Endothelial cell of umbilical vein (primary cell): Measurements from ENCODE around the gene MVD. TPM values are rescaled to one million over a fixed set of nuclear protein-coding genes. Genes with fewer than 3 reads are reported as not detected.

Experiments
- BruUV-seq: library from RNA; stranded (reverse); fragments of 400-500 nt; replicated peaks from 2 replicates; lab custom pipeline; 2021; lab: Mats Ljungman, UMichigan
- CTCF ChIA-PET: fragments of 300-600, 350-600 bp; sonication (Branson Sonifier 250); formaldehyde crosslinking; loops from one replicate; lab custom pipeline; 2021; ENCODE audit warnings: antibody characterized with exemption, inconsistent platforms; lab: Charles Lee
- POLR2A ChIA-PET: fragments of 300-600, 350-600 bp; sonication (Branson Sonifier 250); formaldehyde crosslinking; loops from one replicate; lab custom pipeline; 2021; ENCODE audit warnings: antibody characterized with exemption, inconsistent platforms; lab: Charles Lee
- DNase-seq: peaks from one replicate; pipeline ENCODE4 v3.0.0-alpha.2; 2011; ENCODE audit warnings: low read depth, low spot score
- FAIRE-seq: peaks from 2 replicates; lab custom pipeline; 2011; peaks lifted over from hg19 to GRCh38; lab: Jason Lieb, UNC
- H2AFZ ChIP-seq: 2 replicates; pipeline ENCODE4 v1.6.0; 2012; ENCODE audit warnings: low read depth, low read length, control low read depth, inconsistent platforms
- H3K27ac ChIP-seq: 2 replicates; pipeline ENCODE4 v1.5.1; 2011; ENCODE audit warnings: low read depth, mild to moderate bottlenecking, control low read depth, low read length, moderate library complexity; ENCODE audit not compliant: insufficient read depth
- H3K27me3 ChIP-seq, 2 experiments: 2 replicates each; pipeline versions ENCODE4 v1.6.0 to v1.6.1; 2011; ENCODE audit warnings: low read length in 2 of 2, mixed read lengths in 1 of 2; ENCODE audit not compliant: control insufficient read depth in 2 of 2, insufficient read depth in 2 of 2
- H3K36me3 ChIP-seq, 2 experiments: 2 replicates in 1 of 2; 3 replicates in 1 of 2; pipeline ENCODE4 v1.5.1; 2011; ENCODE audit warnings: low read length in 2 of 2, mild to moderate bottlenecking in 1 of 2, moderate library complexity in 1 of 2; ENCODE audit not compliant: control insufficient read depth in 2 of 2, insufficient read depth in 2 of 2; ENCODE audit errors: extremely low read depth in 1 of 2
- H3K4me1 ChIP-seq: 3 replicates; pipeline ENCODE4 v1.5.1; 2011; ENCODE audit warnings: mild to moderate bottlenecking, low read length; ENCODE audit not compliant: control insufficient read depth, insufficient read depth; ENCODE audit errors: extremely low read depth
- H3K4me2 ChIP-seq: 2 replicates; pipeline ENCODE4 v1.6.1; 2011; ENCODE audit warnings: low read length, control low read depth, mixed read lengths; ENCODE audit not compliant: insufficient read depth
- H3K4me3 ChIP-seq, 3 experiments: fragments of 200-600 bp in 1 of 3; sonication (generic), shearing (Covaris generic) in 1 of 3; replicated peaks in 1 of 3; 2 replicates each; pipeline ENCODE4 v1.5.1; 2011 to 2016; ENCODE audit warnings: control low read depth in 3 of 3, low read length in 3 of 3, mild to moderate bottlenecking in 2 of 3, inconsistent platforms in 1 of 3, low read depth in 1 of 3, moderate library complexity in 1 of 3; ENCODE audit not compliant: insufficient read depth in 1 of 3
- H3K79me2 ChIP-seq: 2 replicates; pipeline ENCODE4 v1.6.0; 2012; ENCODE audit warnings: low read length, inconsistent platforms; ENCODE audit not compliant: control insufficient read depth, insufficient read depth
- H3K9ac ChIP-seq: replicated peaks from 2 replicates; pipeline ENCODE3; 2011; ENCODE audit warnings: low read length, control low read depth; ENCODE audit not compliant: insufficient read depth; ENCODE audit errors: extremely low read depth
- H3K9me1 ChIP-seq: replicated peaks from 3 replicates; pipeline ENCODE4 v1.6.0; 2011; ENCODE audit warnings: mild to moderate bottlenecking, low read length; ENCODE audit not compliant: control insufficient read depth, insufficient read depth; ENCODE audit errors: extremely low read depth
- H3K9me3 ChIP-seq: replicated peaks from 2 replicates; pipeline ENCODE4 v1.5.1; 2012; ENCODE audit warnings: low read length, inconsistent platforms; ENCODE audit not compliant: control insufficient read depth, insufficient read depth
- H4K20me1 ChIP-seq: replicated peaks from 2 replicates; pipeline ENCODE3; 2011; ENCODE audit warnings: mild to moderate bottlenecking, low read length; ENCODE audit not compliant: control insufficient read depth, insufficient read depth; ENCODE audit errors: extremely low read depth
- CTCF ChIP-seq, 2 donors: IDR thresholded peaks; 1 replicate in 1 of 2; 2 replicates in 1 of 2; pipeline ENCODE4 v1.5.1; 2011; ENCODE audit warnings: low read length in 2 of 2, mild to moderate bottlenecking in 2 of 2, moderate library complexity in 2 of 2, control low read depth in 1 of 2, inconsistent platforms in 1 of 2, low read depth in 1 of 2; ENCODE audit not compliant: insufficient read depth in 1 of 2; ENCODE audit errors: extremely low read depth in 1 of 2
- MYC ChIP-seq: IDR thresholded peaks from one replicate; pipeline ENCODE4 v1.6.1; 2011; ENCODE audit warnings: mild to moderate bottlenecking, low read depth, low read length
- POLR2A ChIP-seq: IDR thresholded peaks from 2 replicates; pipeline ENCODE4 v1.6.1; 2012; ENCODE audit warnings: low read depth, mild to moderate bottlenecking, control low read depth, low read length
- POLR2AphosphoS5 ChIP-seq: IDR thresholded peaks from 2 replicates; pipeline ENCODE4 v1.6.1; 2012; ENCODE audit warnings: low read depth, mild to moderate bottlenecking, control low read depth, low read length, moderate library complexity; ENCODE audit not compliant: insufficient read depth
- dilution Hi-C: fragments of 300-500 bp; cut with MboI; formaldehyde crosslinking; loops from one replicate; pipeline ENCODE4 v1.15.0; 2019; ENCODE audit warnings: low sequenced_read_pairs; ENCODE audit not compliant: extremely low pct_ligation_motif_present
- intact Hi-C: fragments of 100-400 bp; cut with micrococcal nuclease; formaldehyde crosslinking; loops from one replicate; pipeline ENCODE4 v1.10.0; 2022
- polyA plus RNA-seq, 4 experiments: library from polyadenylated mRNA; depleted of rRNA in 3 of 4; stranded (reverse) in 3 of 4; unstranded in 1 of 4; fragments of >200 nt; gene quantifications; 2 replicates each; pipeline versions ENCODE4 v1.2.1 to v1.2.3, GENCODE V29; 2011 to 2012; ENCODE audit warnings: missing spikeins in 1 of 4
- total RNA-seq: library from RNA; stranded (reverse); gene quantifications from 2 replicates; pipeline ENCODE4 v1.2.3, GENCODE V29; 2021
- TF ChIP-seq, protein P1 (sequence below): IDR thresholded peaks from 2 replicates; pipeline ENCODE4 v1.6.1; 2011; ENCODE audit not compliant: insufficient read depth, insufficient read length

MVD gene
- total and polyA plus RNA-seq, 2 donors (not counting 3 experiments of a cell fraction or from before 2014, with no cell fraction given) = 64.4 to 142 TPM

DNA sequence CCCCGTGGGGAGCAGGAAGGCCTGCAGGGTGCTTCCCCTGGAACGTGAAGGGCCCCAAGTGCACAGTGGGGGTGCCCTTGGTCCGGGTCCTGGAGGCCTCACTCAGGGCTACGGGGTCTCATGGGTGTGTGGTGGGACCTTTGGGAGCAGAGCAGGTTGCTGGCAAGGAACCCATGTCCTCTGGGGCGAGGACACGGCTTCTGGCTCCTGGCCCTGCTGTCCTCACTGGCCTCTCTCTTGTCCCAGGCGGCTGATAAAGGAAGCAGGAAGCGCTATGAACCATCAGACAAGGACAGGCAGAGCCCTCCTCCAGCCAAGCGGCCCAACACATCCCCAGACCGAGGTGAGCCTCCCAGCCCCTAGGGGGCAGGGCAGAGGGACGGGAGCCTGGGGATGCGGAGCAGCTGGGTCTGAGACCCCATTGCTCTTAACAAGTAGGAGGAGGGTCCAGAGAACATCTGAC, 34.3 kb downstream of the MVD start:
- Histone ChIP-seq H3K4me1 (no peaks in the 10 kb centered on the region), H3K27ac (no peak overlapping the region), H3K79me2 (no peaks in the 10 kb centered on the region), H3K36me3 (peaks cover 9 to 34% of the 10 kb centered on the region in 2 experiments), H3K27me3 (no peaks in the 10 kb centered on the region), H3K9ac (no peak overlapping the region), H3K9me1 (no peaks in the 10 kb centered on the region), H3K4me3 (no peak overlapping the region), H3K4me2 (no peak overlapping the region), H4K20me1 (no peaks in the 10 kb centered on the region), H2AFZ (no peak overlapping the region), H3K9me3 (no peaks in the 10 kb centered on the region)
- DNase-seq (peak; percentile 14), FAIRE-seq (peak; percentile 56)
- CTCF ChIA-PET = interaction anchor here (0.9 to 1.6 kb wide), 3 partner anchors 16 to 155 kb away, joined by 3 to 4 read pairs (median 3); no protein-coding TSS in a partner anchor
- TF ChIP-seq CTCF (IDR thresholded peaks at IDR 0.05; ENCODE audit: extremely low read depth in 1 of 2, insufficient read depth in 1 of 2, low read depth in 1 of 2, low read length in 2 of 2) = peak; percentile 35 to 40
- TF ChIP-seq, protein P1, sequence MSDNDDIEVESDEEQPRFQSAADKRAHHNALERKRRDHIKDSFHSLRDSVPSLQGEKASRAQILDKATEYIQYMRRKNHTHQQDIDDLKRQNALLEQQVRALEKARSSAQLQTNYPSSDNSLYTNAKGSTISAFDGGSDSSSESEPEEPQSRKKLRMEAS = no peak
- intact Hi-C loops (no loop called here), dilution Hi-C loops (no loop called here)
- no TSS peak for BruUV-seq
- POLR2A ChIA-PET = no interaction called here

GRCh38 chr16:88627531-88628411, 35.1 kb downstream of the MVD start:
- CTCF ChIA-PET = interaction anchor here (1.0 kb wide), 1 partner anchor 10 kb away, joined by 3 read pairs; no protein-coding TSS in a partner anchor
- no peaks in the 10 kb centered on the region for H3K9me3 ChIP-seq
- no peak overlapping the region for H2AFZ ChIP-seq
- H4K20me1 ChIP-seq = no peaks in the 10 kb centered on the region
- H3K27ac ChIP-seq = no peak overlapping the region
- no TSS peak for BruUV-seq
- dilution Hi-C loops (no loop called here), intact Hi-C loops (no loop called here)
- H3K4me3 ChIP-seq = no peak overlapping the region
- no peaks in the 10 kb centered on the region for H3K27me3 ChIP-seq
- H3K9ac ChIP-seq = no peak overlapping the region
- no peak overlapping the region for H3K4me2 ChIP-seq
- POLR2A ChIA-PET = no interaction called here
- no peaks in the 10 kb centered on the region for H3K4me1 ChIP-seq
- TF ChIP-seq MYC (no peak), POLR2A (no peak), POLR2AphosphoS5 (no peak)
- DNase-seq = no peak
- H3K36me3 ChIP-seq = peaks cover 10 to 41% of the 10 kb centered on the region in 2 experiments
- no peak for FAIRE-seq
- no peaks in the 10 kb centered on the region for H3K79me2 ChIP-seq
- H3K9me1 ChIP-seq = no peaks in the 10 kb centered on the region
